ENCODE data around the gene RAPGEF1.

Gene RAPGEF1

GRCh38 chr9:131704988-131705387 is 34.9 kb downstream of the RAPGEF1 start:
- DNase-seq = no peak

- DNase-seq = no peak
Observed at GRCh38 chr9:131704141-131704983, 35.5 kb downstream of the RAPGEF1 start.

- no peak for DNase-seq
Observed at GRCh38 chr9:131703697-131704096, 36.2 kb downstream of the RAPGEF1 start.

- DNase-seq = no peak
Observed at GRCh38 chr9:131702911-131703310, 37.0 kb downstream of the RAPGEF1 start.

GRCh38 chr9:131701789-131702337 is 38.0 kb downstream of the RAPGEF1 start:
- DNase-seq = no peak

- DNase-seq = no peak
Observed at GRCh38 chr9:131701436-131701781, 38.5 kb downstream of the RAPGEF1 start.

GRCh38 chr9:131700765-131701435 is 39.0 kb downstream of the RAPGEF1 start:
- no peak for DNase-seq

GRCh38 chr9:131700076-131700475 is 39.8 kb downstream of the RAPGEF1 start:
- DNase-seq = no peak

GRCh38 chr9:131698618-131698985 is 41.3 kb downstream of the RAPGEF1 start:
- no peak for DNase-seq

GRCh38 chr9:131697908-131698617 is 41.8 kb downstream of the RAPGEF1 start:
- no peak for DNase-seq

- DNase-seq = no peak
Observed at GRCh38 chr9:131697097-131697496, 42.8 kb downstream of the RAPGEF1 start.

- no peak for DNase-seq
Observed at GRCh38 chr9:131695836-131696460, 43.9 kb downstream of the RAPGEF1 start.

GRCh38 chr9:131695366-131695765 is 44.5 kb downstream of the RAPGEF1 start:
- no peak for DNase-seq

- no peak for DNase-seq
Observed at GRCh38 chr9:131693651-131694597, 46.0 kb downstream of the RAPGEF1 start.

- DNase-seq = no peak
Observed at GRCh38 chr9:131692612-131693562, 47.0 kb downstream of the RAPGEF1 start.

GRCh38 chr9:131691969-131692611 is 47.8 kb downstream of the RAPGEF1 start:
- no peak for DNase-seq

GRCh38 chr9:131690941-131691573 is 48.8 kb downstream of the RAPGEF1 start:
- DNase-seq = no peak

GRCh38 chr9:131690462-131690861 is 49.4 kb downstream of the RAPGEF1 start:
- no peak for DNase-seq

GRCh38 chr9:131688377-131688776 is 51.5 kb downstream of the RAPGEF1 start:
- no peak for DNase-seq
